GM18951 (cell line): ENCODE results near the gene TMED4.
A peak's percentile ranks its signal among the peaks of the same experiment; 100 is the strongest.

ENCODE experiments used
- POLR2A ChIP-seq: IDR thresholded peaks from 4 replicates; pipeline ENCODE4 v1.6.1; 2011; ENCODE audit warnings: mild to moderate bottlenecking; ENCODE audit not compliant: insufficient read length, insufficient read depth; ENCODE audit errors: extremely low read depth
- in situ Hi-C: fragments of 300-500 bp; cut with MboI; formaldehyde crosslinking; loops from one replicate; pipeline ENCODE4 v1.12.0; 2022; ENCODE audit warnings: low sequenced_read_pairs, mixed read lengths, inconsistent platforms; ENCODE audit not compliant: unreplicated experiment

The TMED4 gene

DNA sequence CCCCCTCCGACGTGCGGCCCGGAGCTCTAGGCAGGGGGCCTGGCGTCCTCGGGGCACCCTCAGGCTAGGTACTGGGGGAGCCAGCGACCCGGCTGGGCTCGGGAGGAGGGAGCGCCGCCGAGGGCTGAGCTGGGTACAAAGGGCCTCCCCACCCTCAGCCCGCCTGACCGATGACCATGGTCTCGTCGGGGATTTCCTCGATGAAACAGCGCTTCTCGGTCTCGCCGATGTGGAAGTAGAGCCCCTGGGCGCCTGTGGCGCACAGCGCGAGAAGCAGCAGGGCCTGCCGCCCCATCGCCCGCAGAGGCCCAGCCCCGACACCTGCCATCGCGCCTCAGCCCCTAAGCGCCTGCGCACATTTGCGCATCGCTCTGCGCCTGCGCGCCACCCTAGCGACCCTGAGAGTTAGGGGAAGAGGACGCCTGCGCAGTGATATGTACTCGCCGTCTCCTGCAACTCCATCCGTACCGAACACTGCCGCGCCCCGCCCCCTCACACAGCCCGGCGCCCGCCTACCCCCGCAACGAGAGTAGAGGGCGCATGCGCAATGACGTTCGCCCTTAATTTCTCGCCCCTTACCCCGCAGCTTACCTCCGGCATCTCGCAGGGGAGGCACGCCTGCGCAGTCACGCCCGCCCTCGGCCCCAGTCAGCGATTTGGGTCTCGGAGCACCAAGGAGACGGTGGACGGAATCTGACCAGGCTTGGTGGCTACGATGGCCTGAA lies at the start of gene TMED4:
TSS of gene TMED4 (minus strand) at position 353 of the 725 bp plus-strand sequence. CDS start at position 328, 25 bp downstream.
- in situ Hi-C loops: loop anchor here (25.0 kb wide), 1 partner anchor 555 kb away; no protein-coding TSS in a partner anchor
- peak; percentile 98 for TF ChIP-seq POLR2A

DNA sequence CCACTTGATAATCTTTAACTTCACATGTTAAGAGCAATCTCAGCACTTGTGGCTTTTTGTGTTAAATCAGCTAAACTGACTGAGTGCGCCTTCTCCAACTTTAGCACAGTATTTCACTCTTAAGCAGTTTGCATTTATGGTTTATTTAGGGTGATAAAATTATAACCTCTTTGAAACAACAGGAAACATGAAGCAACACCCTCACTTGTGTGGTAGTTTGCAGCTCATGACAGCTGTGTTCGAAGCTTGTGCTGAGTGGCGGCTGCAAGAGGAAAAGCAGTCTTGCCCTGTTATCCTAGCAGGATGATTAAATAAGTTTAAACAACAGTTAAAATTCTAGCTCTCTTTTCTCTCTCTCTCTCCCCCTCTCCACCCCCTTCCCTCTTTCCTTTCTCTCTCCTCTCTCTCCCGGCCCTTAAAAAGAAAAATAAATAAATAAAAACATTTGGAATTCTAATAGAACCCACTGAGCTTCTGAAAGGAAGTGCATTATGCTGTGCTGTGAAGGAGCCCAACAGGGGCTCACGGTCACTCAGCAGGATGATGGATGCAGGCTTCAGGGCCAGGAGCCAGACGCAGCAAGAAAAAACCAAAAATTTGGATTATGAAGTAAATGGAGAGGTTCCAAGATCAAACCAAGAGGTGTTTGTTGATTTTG lies 49.6 kb upstream of the TMED4 start:
- in situ Hi-C loops: no loop called here
- TF ChIP-seq POLR2A: no peak

DNA sequence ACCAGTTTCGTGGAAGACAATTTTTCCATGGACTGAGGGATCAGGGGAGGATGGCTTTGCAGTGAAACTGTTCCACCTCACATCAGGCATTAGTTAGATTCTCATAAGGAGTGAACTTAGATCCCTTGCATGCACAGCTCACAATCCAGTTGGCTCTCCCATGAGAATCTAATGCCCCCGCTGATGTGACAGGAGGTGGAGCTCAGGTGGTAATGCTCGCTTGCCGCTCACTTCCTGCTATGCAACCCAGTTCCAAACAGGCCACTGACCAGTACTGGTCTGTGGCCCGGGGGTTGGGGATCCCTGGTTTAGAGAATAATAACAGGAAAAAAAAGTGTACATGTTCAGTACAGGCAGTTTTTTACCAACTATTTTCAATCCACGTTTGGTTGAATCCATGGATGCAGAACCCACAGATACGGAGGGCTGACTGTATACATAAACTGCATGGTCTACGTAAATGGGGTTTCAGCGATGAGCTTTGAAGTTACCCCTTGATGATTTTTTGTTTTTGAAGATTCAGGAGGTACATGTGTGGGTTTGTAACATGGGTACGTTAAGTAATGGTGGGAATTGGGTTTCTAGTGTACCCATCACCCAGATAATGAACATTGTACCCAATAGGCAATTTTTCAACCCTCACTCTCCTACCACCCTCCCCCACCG lies 48.9 kb upstream of the TMED4 start:
- no peak for TF ChIP-seq POLR2A
- in situ Hi-C loops: no loop called here

DNA sequence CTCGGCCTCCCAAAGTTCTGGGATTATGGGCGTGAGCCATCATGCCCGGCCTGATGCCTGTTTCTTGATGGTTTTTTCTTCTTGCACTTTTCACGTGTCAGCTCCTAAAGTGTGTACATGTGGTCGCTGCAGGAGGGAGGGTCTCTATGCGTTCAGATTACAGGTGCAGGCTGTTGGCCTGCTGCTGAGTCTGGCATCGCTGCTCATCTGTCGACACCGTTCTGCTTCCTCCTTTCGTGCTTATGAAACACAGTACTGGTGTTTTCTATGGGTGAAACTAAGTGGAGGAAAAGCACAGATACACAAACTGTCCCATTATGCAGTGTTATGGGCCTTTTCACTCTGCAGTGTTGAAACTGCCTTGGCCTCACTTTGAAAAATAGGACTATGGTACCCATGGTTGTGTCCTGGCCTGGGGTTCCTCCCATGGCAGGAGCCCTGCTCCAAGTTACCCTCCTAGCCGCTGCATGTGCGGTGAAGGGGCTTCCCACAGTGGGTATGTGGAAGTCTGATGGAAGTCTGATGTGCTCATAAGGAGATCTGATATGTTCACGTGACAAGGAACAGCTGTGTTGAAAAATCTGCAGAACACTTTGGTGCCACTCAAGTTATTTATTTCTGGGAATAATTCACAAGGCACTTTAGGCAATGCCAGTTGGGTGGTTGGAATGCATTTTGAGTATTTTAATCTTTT lies 47.9 kb upstream of the TMED4 start:
- in situ Hi-C loops: no loop called here
- no peak for TF ChIP-seq POLR2A

DNA sequence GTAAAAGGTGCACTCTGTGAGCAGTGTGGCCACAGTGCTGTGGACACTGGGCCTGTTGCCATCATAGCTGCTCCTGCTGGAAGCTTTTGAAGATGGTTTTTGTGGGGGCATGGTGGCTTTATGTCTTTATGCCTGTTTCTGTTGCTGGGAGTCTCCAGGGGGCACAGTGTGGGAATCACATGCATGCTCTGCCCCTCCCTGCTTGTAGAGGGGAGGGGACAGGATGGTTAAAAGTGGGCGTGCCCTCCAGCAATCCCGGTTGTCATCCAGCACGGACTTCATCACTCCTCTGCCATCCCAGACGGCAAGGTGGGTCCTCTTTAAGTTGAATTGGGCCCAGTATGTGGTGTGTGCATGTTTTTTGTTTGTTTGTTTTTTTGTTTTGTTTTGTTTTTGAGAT lies 44.6 kb upstream of the TMED4 start:
- in situ Hi-C loops: no loop called here
- TF ChIP-seq POLR2A: no peak

DNA sequence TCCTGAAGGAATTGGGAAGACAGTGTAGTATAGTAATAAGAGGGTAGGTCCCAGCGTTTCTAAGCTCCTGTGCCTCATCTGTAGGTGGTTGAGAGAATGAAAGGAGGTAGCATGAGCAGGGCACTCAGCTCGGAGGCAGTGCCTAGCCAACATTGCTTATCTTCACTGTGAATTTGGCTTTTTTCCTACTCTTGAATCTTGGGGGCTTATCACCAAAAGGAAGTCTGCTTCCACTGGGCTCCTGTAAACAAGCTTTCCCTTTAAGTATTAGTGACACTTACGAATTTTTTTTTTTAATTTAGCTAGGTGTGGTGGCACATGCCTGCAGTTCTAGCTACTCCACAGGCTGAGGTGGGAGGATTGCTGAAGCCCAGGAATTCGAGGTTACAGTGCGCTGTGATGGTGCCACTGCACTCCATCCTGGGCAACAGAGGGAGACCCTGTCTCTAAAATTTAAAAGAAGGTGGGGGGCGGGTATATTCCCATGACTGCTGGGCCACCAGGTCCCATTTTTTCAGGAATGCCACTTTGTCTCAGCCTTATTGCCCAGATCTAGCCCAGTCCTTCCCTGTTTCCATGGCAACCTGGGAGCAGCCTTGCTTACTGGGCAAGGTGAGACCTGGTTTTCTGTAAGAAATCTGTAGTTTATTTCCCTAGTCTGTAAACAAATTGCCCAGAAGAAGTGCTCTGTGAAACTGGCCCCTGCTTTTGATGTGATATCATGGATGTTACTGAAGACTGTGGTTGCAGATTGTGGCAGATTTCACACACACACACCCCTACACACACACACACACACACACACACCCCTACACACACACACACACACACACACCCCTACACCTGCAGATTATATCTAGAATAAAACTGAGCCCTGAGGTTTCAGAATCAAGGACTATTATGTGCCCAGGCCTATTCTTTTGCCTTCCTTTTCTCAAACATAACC lies 43.8 kb upstream of the TMED4 start:
- no peak for TF ChIP-seq POLR2A
- in situ Hi-C loops: no loop called here

DNA sequence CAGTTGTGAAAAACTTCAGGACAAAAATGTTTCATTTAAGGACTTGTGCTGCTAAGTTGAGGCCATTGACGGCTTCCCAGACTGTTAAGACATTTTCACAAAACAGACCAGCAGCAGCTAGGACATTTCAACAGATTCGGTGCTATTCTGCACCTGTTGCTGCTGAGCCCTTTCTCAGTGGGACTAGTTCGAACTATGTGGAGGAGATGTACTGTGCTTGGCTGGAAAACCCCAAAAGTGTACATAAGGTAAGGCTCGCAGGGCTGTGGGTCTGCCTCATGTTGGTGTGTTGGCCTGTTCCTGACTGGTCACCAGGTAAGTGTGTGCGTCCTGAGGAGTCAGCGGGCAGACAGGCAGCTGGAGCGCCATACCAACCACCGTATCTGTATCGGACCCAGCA lies 42.3 kb upstream of the TMED4 start:
- no peak for TF ChIP-seq POLR2A
- in situ Hi-C loops: no loop called here

DNA sequence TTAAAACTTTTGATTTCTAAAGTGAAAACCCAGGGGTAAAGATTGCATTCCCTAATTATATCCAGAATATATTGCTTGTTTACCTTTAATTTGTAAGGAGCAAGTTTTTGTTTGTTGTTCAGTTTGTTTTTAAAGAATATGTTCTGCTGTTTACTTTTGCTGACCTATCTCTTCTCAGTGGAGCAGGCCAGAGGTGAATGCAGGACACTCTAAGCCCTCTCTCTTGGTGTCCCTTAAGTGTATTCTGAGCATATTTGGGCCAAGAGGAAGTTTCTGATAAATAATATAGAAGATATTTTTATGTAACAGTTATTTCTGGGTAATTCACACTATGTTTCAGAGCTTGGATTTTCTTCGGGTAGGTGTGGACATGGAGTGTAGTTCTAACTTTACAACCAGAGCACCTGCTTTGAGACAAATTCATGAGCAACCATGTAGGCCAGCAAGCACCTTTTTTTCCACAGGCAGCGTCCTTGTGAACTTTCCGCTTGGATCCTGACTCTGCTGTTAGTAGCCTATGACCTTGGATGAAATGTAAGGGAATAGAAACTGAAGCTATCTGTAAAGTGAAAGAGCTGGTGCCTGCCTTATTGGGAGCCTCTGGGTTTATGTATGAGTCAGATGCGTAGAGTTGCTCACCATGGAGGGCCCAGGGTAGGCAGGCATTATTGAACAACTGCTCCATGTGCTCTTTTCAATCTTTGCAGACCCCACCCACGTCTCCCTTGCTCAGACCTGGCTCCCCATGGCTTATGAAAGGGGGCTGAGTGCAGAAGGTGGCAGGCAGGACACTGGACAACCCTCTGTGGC lies 40.5 kb upstream of the TMED4 start:
- no peak for TF ChIP-seq POLR2A
- in situ Hi-C loops: no loop called here

DNA sequence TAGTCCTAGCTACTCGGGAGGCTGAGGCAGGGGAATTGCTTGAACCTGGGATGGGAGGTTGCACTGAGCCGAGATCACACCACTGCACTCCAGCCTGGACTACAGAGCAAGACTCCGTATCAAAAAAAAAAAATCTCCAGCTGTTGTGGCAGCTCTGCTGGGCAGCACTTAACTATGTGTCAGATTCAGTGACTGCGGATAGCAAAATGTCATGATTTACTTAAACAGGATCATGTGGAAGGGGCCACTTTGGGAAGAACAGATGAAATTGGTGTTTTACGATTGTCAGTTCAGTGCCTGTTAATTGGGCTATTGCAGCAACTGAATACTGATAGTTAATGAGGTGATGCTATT lies 39.7 kb upstream of the TMED4 start:
- no peak for TF ChIP-seq POLR2A
- in situ Hi-C loops: no loop called here

DNA sequence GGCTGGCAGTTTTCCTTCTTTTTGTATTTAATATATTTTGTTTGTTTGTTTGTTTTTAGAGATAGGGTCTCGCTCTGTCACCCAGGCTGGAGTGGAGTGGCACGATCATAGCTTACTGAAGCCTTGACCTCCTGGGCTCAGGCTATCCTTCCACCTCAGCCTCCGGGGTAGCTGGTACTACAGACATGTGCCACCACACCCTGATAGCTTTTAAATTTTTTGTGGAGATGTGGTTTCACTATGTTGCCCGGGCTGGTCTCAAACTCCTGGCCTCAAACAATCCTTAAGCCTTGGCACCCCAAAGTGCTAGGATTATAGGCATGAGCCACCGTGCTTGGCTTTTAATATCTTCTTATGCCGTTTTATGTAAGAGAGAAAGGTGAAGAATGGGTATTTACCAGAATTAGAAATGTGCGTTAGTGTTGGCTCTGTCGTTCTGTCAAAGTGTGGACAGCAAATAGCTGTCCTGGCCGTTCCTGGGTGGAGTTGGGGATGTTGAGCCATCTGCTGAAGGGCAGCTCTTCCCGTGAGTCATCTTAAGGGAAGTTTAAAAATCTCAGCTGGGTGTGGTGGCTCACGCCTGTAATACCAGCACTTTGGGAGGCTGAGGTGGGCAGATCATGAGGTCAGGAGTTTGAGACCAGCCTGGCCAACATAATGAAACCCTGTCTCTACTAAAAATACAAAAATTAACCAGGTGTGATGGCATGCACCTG lies 39.2 kb upstream of the TMED4 start:
- TF ChIP-seq POLR2A: no peak
- in situ Hi-C loops: no loop called here

DNA sequence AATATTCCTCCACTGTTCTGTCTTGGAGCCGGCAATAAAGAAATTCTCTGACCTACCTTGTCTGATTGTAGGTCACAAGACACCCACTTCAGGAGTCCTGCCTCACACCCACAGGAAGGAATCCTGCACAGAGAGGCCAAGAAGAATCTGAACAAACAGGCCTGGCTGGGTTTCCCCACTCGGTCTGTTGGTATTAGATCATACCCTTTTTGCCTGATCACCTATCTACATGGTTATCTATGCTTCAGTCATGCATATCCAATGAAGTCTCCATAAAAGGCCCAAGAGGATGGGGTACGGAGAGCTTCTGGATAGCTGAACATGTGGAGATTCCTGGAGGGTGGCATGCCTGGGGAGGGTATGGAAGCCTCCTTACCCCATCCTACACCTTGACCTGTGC lies 36.7 kb upstream of the TMED4 start:
- TF ChIP-seq POLR2A: no peak

More for the DNA sequence above, 36.7 kb upstream of the TMED4 start:
- in situ Hi-C loops: no loop called here
